ENCODE measurements around the gene TRIM58.
A peak's percentile ranks its signal among the peaks of the same experiment; 100 is the strongest.

TRIM58 gene

DNA sequence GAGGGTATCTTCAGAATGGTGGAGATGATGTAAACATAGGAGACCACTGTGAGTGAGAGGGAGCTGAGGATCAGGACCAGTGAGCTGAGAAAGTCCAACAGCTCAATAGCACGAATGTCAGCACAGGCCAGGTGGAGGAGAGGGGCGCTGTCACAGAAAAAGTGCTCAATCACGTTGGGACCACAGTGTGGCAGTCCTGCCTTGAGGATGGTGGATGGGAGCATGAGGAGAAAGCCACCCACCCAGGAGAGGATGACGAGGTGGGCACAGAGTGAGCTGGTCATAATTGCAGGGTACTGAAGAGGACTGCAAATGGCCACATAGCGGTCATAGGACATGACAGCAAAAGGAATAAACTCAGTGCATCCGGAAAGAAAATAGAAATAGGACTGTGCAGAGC, 23.4 kb upstream of the TRIM58 start:
- Histone ChIP-seq H3K27ac (ENCODE audit: insufficient read depth in 1 of 2, low read depth in 1 of 2, low read length in 2 of 2, poor library complexity in 1 of 2, severe bottlenecking in 2 of 2) (no peak overlapping the region), H3K36me3 (ENCODE audit: control insufficient read depth in 4 of 4, insufficient read depth in 4 of 4, low read length in 3 of 4) (no peaks in the 10 kb centered on the region), H3K4me1 (ENCODE audit: control extremely low read depth in 1 of 4, control insufficient read depth in 4 of 4, insufficient read depth in 4 of 4, low read length in 3 of 4) (no peaks in the 10 kb centered on the region), H3K4me3 (ENCODE audit: control insufficient read depth in 1 of 7, extremely low read depth in 1 of 7, insufficient read depth in 4 of 7, low read depth in 2 of 7, low read length in 6 of 7) (no peak overlapping the region), H3K27me3 (replicated peaks in 2 of 5; ENCODE audit: control insufficient read depth in 4 of 5, insufficient read depth in 5 of 5, low read length in 4 of 5) (no peaks in the 10 kb centered on the region), H3K9me3 (ENCODE audit: control extremely low read depth in 1 of 5, control insufficient read depth in 4 of 5, insufficient read depth in 2 of 5, low read depth in 1 of 5, low read length in 4 of 5) (no peaks in the 10 kb centered on the region)
- CTCF ChIA-PET = no interaction called here
- 96% methylated on average over 6 of the region's 6 CpGs for WGBS (ENCODE audit: insufficient coverage)
- POLR2A ChIA-PET = no interaction called here
- no peak for DNase-seq

DNA sequence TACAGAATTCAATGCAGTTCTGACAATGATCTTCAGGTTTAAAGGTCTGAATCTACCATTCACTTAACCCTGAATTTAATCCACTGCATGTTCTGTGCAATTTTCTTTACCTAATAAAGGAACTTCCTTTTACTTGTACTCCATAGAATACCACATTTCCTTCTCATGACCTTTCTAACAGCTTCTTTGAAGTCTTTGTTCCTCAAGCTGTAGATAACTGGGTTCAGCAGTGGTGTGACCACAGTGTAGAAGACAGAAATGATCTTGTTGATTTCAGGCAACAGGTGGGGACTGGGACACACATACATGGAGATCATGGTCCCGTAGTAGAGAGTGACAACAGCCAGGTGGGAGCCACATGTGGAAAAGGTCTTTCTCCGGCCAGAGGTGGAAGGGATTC, 16.2 kb upstream of the TRIM58 start:
- no peaks in the 10 kb centered on the region for H3K9me3 ChIP-seq (ENCODE audit: control extremely low read depth in 1 of 5, control insufficient read depth in 4 of 5, insufficient read depth in 2 of 5, low read depth in 1 of 5, low read length in 4 of 5)
- ChIA-PET POLR2A (no interaction called here), CTCF (no interaction called here)
- H3K4me3 ChIP-seq (ENCODE audit: control insufficient read depth in 1 of 7, extremely low read depth in 1 of 7, insufficient read depth in 4 of 7, low read depth in 2 of 7, low read length in 6 of 7) = no peak overlapping the region
- peak in 2 of 3 donors; percentile 61 to 86 for DNase-seq
- H3K4me1 ChIP-seq (ENCODE audit: control extremely low read depth in 1 of 4, control insufficient read depth in 4 of 4, insufficient read depth in 4 of 4, low read length in 3 of 4) = peaks cover 4 to 11% (median 11%) of the 10 kb centered on the region in 4 experiments
- H3K27me3 ChIP-seq (replicated peaks in 2 of 5; ENCODE audit: control insufficient read depth in 4 of 5, insufficient read depth in 5 of 5, low read length in 4 of 5) = no peaks in the 10 kb centered on the region
- WGBS (ENCODE audit: insufficient coverage) = 72% methylated on average over 2 of the region's 2 CpGs
- no peak overlapping the region for H3K27ac ChIP-seq (ENCODE audit: insufficient read depth in 1 of 2, low read depth in 1 of 2, low read length in 2 of 2, poor library complexity in 1 of 2, severe bottlenecking in 2 of 2)
- no peaks in the 10 kb centered on the region for H3K36me3 ChIP-seq (ENCODE audit: control insufficient read depth in 4 of 4, insufficient read depth in 4 of 4, low read length in 3 of 4)

DNA sequence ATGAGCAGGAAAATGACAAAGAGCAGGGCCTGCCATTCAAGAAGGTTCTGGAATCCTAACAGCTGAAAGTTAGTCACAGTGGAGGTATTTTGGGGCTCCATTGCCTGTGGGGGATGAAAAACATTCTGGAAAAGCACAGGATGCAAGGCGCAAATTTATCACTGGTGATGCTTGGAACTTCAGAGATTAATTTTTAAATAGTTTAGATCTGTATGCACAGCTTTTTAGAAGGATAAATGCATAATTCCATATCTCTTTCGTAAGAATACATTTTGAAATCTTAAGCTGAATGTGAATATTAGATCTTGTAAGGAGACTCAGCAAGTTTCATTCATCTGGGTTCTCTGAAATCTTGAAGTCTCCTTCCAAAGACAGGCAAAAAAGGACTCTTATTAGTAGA, 15.2 kb upstream of the TRIM58 start, which contains the start of gene OR11L1:
Gene OR11L1, minus strand, starts transcription at position 101 of the 400 bp plus-strand sequence. Its CDS starts 0 bp downstream, at position 101.
- no peaks in the 10 kb centered on the region for H3K9me3 ChIP-seq (ENCODE audit: control extremely low read depth in 1 of 5, control insufficient read depth in 4 of 5, insufficient read depth in 2 of 5, low read depth in 1 of 5, low read length in 4 of 5)
- peaks cover 4 to 11% (median 11%) of the 10 kb centered on the region in 4 experiments for H3K4me1 ChIP-seq (ENCODE audit: control extremely low read depth in 1 of 4, control insufficient read depth in 4 of 4, insufficient read depth in 4 of 4, low read length in 3 of 4)
- no peaks in the 10 kb centered on the region for H3K36me3 ChIP-seq (ENCODE audit: control insufficient read depth in 4 of 4, insufficient read depth in 4 of 4, low read length in 3 of 4)
- POLR2A ChIA-PET = no interaction called here
- H3K4me3 ChIP-seq (ENCODE audit: control insufficient read depth in 1 of 7, extremely low read depth in 1 of 7, insufficient read depth in 4 of 7, low read depth in 2 of 7, low read length in 6 of 7) = no peak within 1 kb of the TSS
- no peak for DNase-seq
- 100% methylated on average over 2 of the region's 2 CpGs for WGBS (ENCODE audit: insufficient coverage)
- no peak within 1 kb of the TSS for H3K27ac ChIP-seq (ENCODE audit: insufficient read depth in 1 of 2, low read depth in 1 of 2, low read length in 2 of 2, poor library complexity in 1 of 2, severe bottlenecking in 2 of 2)
- no peaks in the 10 kb centered on the region for H3K27me3 ChIP-seq (replicated peaks in 2 of 5; ENCODE audit: control insufficient read depth in 4 of 5, insufficient read depth in 5 of 5, low read length in 4 of 5)
- CTCF ChIA-PET = interaction anchor here (1.3 kb wide), 1 partner anchor 19 kb away, joined by 3 read pairs; no protein-coding TSS in a partner anchor

DNA sequence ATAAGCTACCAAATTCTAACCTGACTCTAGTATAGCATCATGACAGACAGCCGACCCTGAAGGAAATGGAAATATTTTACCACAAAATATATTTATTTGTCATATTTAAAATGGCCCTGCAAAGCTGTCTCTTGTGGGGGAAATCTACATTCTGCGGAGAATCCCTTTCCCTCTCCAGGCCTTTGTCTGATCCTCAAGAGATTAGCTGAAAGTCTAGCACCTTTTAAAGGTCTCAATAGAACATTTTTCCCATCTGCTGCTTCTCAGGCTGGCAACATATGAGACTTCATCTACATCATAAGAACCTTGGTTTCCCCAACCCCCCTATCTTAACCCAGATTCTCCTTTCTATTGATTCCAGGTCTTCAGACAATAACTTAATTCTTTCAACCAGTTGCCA, 13.6 kb upstream of the TRIM58 start:
- Histone ChIP-seq H3K27me3 (replicated peaks in 2 of 5; ENCODE audit: control insufficient read depth in 4 of 5, insufficient read depth in 5 of 5, low read length in 4 of 5) (no peaks in the 10 kb centered on the region), H3K36me3 (ENCODE audit: control insufficient read depth in 4 of 4, insufficient read depth in 4 of 4, low read length in 3 of 4) (no peaks in the 10 kb centered on the region), H3K9me3 (ENCODE audit: control extremely low read depth in 1 of 5, control insufficient read depth in 4 of 5, insufficient read depth in 2 of 5, low read depth in 1 of 5, low read length in 4 of 5) (no peaks in the 10 kb centered on the region), H3K4me1 (ENCODE audit: control extremely low read depth in 1 of 4, control insufficient read depth in 4 of 4, insufficient read depth in 4 of 4, low read length in 3 of 4) (peaks cover 4 to 11% (median 11%) of the 10 kb centered on the region in 4 experiments), H3K27ac (ENCODE audit: insufficient read depth in 1 of 2, low read depth in 1 of 2, low read length in 2 of 2, poor library complexity in 1 of 2, severe bottlenecking in 2 of 2) (no peak overlapping the region), H3K4me3 (ENCODE audit: control insufficient read depth in 1 of 7, extremely low read depth in 1 of 7, insufficient read depth in 4 of 7, low read depth in 2 of 7, low read length in 6 of 7) (no peak overlapping the region)
- POLR2A ChIA-PET = interaction anchor here (1.1 kb wide), 1 partner anchor 14 kb away, joined by 3 read pairs; the partner anchor contains the start of gene TRIM58
- no peak for DNase-seq
- WGBS (ENCODE audit: insufficient coverage) = 100% methylated on average over 1 of the region's 2 CpGs
- CTCF ChIA-PET = interaction anchor here (0.9 kb wide), 1 partner anchor 15 kb away, joined by 3 read pairs; no protein-coding TSS in a partner anchor

DNA sequence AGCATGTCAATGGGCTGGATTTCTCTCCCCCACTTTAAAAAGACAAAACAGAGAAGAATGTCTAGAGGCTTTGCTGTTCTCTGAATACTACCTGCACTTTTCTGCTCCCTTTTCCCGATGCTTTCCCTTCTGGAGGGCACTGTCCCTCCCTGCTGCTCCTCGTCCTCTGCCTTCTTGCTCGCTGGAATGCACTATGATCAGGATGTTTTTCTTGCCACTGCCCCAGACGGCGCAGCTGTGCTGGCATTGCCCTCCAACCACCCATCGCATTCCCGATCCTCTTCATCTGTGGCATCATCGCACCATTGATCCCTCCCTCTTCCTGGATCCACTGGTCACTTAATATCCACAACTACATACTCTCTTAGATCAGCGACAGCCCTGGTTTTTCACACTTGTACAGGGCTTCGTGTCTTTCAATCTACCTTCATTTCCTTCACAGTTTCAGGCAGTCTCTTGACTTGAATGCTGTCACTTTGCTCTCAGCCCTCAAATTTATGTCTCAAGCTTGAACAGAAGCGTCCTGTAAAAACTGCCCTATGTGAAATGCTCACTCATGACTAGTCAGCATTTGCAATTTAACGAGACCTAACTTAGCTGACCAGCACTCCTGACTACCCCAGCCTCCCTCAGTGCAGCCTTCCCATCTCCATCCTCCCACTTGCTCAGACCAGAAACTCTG, 11.8 kb upstream of the TRIM58 start:
- DNase-seq = no peak
- ChIA-PET CTCF (no interaction called here), POLR2A (no interaction called here)
- peaks cover 4 to 11% (median 11%) of the 10 kb centered on the region in 4 experiments for H3K4me1 ChIP-seq (ENCODE audit: control extremely low read depth in 1 of 4, control insufficient read depth in 4 of 4, insufficient read depth in 4 of 4, low read length in 3 of 4)
- H3K4me3 ChIP-seq (ENCODE audit: control insufficient read depth in 1 of 7, extremely low read depth in 1 of 7, insufficient read depth in 4 of 7, low read depth in 2 of 7, low read length in 6 of 7) = no peak overlapping the region
- no peaks in the 10 kb centered on the region for H3K9me3 ChIP-seq (ENCODE audit: control extremely low read depth in 1 of 5, control insufficient read depth in 4 of 5, insufficient read depth in 2 of 5, low read depth in 1 of 5, low read length in 4 of 5)
- no peaks in the 10 kb centered on the region for H3K36me3 ChIP-seq (ENCODE audit: control insufficient read depth in 4 of 4, insufficient read depth in 4 of 4, low read length in 3 of 4)
- no peak overlapping the region for H3K27ac ChIP-seq (ENCODE audit: insufficient read depth in 1 of 2, low read depth in 1 of 2, low read length in 2 of 2, poor library complexity in 1 of 2, severe bottlenecking in 2 of 2)
- H3K27me3 ChIP-seq (replicated peaks in 2 of 5; ENCODE audit: control insufficient read depth in 4 of 5, insufficient read depth in 5 of 5, low read length in 4 of 5) = no peaks in the 10 kb centered on the region
- 87% methylated on average over 12 of the region's 12 CpGs for WGBS (ENCODE audit: insufficient coverage)

DNA sequence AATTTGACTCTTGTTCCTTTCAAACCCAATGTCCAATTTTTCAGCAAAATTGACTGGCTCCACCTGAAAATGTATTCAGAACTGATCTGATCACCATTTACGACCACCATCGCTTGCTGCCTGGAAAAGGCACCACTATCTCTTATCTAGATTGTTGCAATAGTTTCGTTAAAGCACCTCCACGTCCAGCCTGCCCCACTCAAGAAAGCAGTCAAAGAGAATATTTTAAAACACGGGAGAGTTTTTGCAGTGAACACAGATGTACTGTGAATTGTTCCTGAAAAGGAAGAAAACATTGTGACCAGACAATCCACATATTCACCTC, 11.3 kb upstream of the TRIM58 start:
- H3K9me3 ChIP-seq (ENCODE audit: control extremely low read depth in 1 of 5, control insufficient read depth in 4 of 5, insufficient read depth in 2 of 5, low read depth in 1 of 5, low read length in 4 of 5) = no peaks in the 10 kb centered on the region
- POLR2A ChIA-PET = no interaction called here
- H3K4me3 ChIP-seq (ENCODE audit: control insufficient read depth in 1 of 7, extremely low read depth in 1 of 7, insufficient read depth in 4 of 7, low read depth in 2 of 7, low read length in 6 of 7) = no peak overlapping the region
- H3K27ac ChIP-seq (ENCODE audit: insufficient read depth in 1 of 2, low read depth in 1 of 2, low read length in 2 of 2, poor library complexity in 1 of 2, severe bottlenecking in 2 of 2) = no peak overlapping the region
- WGBS (ENCODE audit: insufficient coverage) = 97% methylated on average over 5 of the region's 5 CpGs
- H3K27me3 ChIP-seq (replicated peaks in 2 of 5; ENCODE audit: control insufficient read depth in 4 of 5, insufficient read depth in 5 of 5, low read length in 4 of 5) = no peaks in the 10 kb centered on the region
- CTCF ChIA-PET = no interaction called here
- H3K36me3 ChIP-seq (ENCODE audit: control insufficient read depth in 4 of 4, insufficient read depth in 4 of 4, low read length in 3 of 4) = no peaks in the 10 kb centered on the region
- peaks cover 2 to 8% (median 7%) of the 10 kb centered on the region in 4 experiments for H3K4me1 ChIP-seq (ENCODE audit: control extremely low read depth in 1 of 4, control insufficient read depth in 4 of 4, insufficient read depth in 4 of 4, low read length in 3 of 4)
- no peak for DNase-seq

DNA sequence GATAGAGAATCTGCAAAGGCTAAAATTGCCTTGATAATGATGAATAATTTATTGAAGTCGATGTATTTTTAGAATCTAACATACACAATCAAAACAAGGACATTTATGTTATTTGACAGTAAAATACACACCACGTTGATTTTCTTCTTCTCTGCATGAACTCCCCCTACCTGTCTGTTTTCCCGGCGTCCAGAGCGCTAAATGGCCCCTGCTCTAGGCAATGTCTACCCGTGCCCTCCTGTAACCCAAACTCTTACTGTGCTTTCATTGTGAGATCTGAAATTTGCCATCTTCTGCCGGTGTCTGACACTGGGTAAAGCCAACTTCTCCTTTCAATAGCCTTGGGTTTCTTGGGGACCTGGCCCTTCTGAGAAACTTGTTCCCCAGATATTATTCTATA, 8.6 kb upstream of the TRIM58 start:
- H3K9me3 ChIP-seq (ENCODE audit: control extremely low read depth in 1 of 5, control insufficient read depth in 4 of 5, insufficient read depth in 2 of 5, low read depth in 1 of 5, low read length in 4 of 5) = no peaks in the 10 kb centered on the region
- H3K27me3 ChIP-seq (replicated peaks in 2 of 5; ENCODE audit: control insufficient read depth in 4 of 5, insufficient read depth in 5 of 5, low read length in 4 of 5) = no peaks in the 10 kb centered on the region
- DNase-seq = no peak
- POLR2A ChIA-PET = no interaction called here
- H3K27ac ChIP-seq (ENCODE audit: insufficient read depth in 1 of 2, low read depth in 1 of 2, low read length in 2 of 2, poor library complexity in 1 of 2, severe bottlenecking in 2 of 2) = no peak overlapping the region
- peaks cover 6 to 16% (median 11%) of the 10 kb centered on the region in 4 experiments for H3K4me1 ChIP-seq (ENCODE audit: control extremely low read depth in 1 of 4, control insufficient read depth in 4 of 4, insufficient read depth in 4 of 4, low read length in 3 of 4)
- H3K4me3 ChIP-seq (ENCODE audit: control insufficient read depth in 1 of 7, extremely low read depth in 1 of 7, insufficient read depth in 4 of 7, low read depth in 2 of 7, low read length in 6 of 7) = no peak overlapping the region
- CTCF ChIA-PET = no interaction called here
- 96% methylated on average over 6 of the region's 7 CpGs for WGBS (ENCODE audit: insufficient coverage)
- no peaks in the 10 kb centered on the region for H3K36me3 ChIP-seq (ENCODE audit: control insufficient read depth in 4 of 4, insufficient read depth in 4 of 4, low read length in 3 of 4)
